ENCODE results near the gene BRPF3. TPM values are rescaled to one million over a fixed set of nuclear protein-coding genes. Genes with fewer than 3 reads are reported as not detected.

Gene BRPF3
- total and polyA plus RNA-seq, 3 donors from 2014 or later, result 70.5 to 104 (median 102) TPM

DNA sequence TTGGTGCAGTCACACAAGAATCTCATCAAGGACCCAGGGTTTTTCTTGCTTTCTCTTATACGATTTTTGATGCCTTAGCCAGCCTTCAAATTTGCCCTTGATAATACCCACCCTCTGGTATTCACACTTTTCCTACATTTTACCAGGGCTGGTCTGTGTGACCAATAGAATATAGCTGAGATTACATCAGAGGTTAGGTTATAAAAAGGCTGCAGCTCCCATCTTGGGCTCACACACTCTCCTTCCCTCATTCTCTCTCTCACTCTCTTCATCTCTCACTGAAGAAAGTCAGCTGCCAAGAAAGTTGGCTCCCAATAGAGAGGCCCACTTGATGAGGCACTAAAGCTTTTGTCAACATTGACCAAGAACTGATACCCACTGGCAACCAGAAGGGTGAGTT is 69.2 kb downstream of the BRPF3 start:
- no peaks in the 10 kb centered on the region for H3K27me3 ChIP-seq
- 77 to 89% methylated on average over 1 of the region's 1 CpG for WGBS, 2 donors
- DNase-seq, result no peak
- no peak overlapping the region for H3K27ac ChIP-seq
- H3K4me1 ChIP-seq, result peaks cover 18% of the 10 kb centered on the region
- intact Hi-C loops (cut with DNase I; ENCODE audit: low total_unique reads), result no loop called here
- H3K4me3 ChIP-seq, result no peak overlapping the region
- no peaks in the 10 kb centered on the region for H3K36me3 ChIP-seq (ENCODE audit: low read depth, missing control alignments)
- no peak for TF ChIP-seq POLR2A (IDR thresholded peaks at IDR 0.05)
- TF ChIP-seq, protein P1, sequence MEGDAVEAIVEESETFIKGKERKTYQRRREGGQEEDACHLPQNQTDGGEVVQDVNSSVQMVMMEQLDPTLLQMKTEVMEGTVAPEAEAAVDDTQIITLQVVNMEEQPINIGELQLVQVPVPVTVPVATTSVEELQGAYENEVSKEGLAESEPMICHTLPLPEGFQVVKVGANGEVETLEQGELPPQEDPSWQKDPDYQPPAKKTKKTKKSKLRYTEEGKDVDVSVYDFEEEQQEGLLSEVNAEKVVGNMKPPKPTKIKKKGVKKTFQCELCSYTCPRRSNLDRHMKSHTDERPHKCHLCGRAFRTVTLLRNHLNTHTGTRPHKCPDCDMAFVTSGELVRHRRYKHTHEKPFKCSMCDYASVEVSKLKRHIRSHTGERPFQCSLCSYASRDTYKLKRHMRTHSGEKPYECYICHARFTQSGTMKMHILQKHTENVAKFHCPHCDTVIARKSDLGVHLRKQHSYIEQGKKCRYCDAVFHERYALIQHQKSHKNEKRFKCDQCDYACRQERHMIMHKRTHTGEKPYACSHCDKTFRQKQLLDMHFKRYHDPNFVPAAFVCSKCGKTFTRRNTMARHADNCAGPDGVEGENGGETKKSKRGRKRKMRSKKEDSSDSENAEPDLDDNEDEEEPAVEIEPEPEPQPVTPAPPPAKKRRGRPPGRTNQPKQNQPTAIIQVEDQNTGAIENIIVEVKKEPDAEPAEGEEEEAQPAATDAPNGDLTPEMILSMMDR (IDR thresholded peaks at IDR 0.05), result no peak
- no peaks in the 10 kb centered on the region for H3K9me3 ChIP-seq

DNA sequence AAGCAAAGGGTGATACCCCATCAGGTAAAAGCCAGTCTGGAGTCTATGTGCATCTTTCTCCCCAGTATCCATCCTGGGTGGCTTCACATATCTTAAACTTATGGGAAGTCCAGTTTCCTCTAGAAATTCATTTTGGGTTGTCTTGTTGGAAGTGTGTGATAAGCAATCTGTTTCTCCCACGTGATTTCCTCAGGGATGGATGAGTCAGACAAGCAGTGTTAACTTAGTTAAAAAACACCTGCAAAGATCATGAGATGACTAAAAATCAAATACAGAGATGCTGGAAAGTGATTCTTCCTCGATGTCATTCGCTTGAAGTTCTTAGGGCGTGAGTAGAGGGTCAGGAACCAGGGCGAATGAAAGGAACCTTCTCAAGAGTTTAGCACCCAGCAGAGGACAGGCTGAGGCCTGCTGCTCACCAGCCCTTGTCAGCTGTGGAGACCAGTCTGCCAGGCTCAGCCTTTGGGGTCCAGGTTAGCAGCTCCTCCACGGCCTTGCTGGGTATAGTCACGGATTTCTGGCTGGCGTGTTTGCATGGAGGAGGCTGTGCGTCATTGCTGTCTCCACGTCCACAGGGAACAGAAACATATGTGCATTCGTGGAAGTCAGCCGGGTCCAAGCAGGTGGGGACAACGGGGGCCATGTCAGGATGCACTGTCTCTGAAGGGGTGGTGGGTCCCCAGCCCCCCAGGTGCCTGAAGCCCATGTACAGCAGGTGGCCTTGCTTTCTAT is 70.5 kb downstream of the BRPF3 start:
- no peak overlapping the region for H3K27ac ChIP-seq
- WGBS, 2 donors, result 94 to 96% methylated on average over 13 of the region's 13 CpGs
- intact Hi-C loops (cut with DNase I; ENCODE audit: low total_unique reads), result no loop called here
- DNase-seq, result no peak
- no peaks in the 10 kb centered on the region for H3K27me3 ChIP-seq
- TF ChIP-seq, protein P1 (IDR thresholded peaks at IDR 0.05), result no peak
- no peak for TF ChIP-seq POLR2A (IDR thresholded peaks at IDR 0.05)
- peaks cover 18% of the 10 kb centered on the region for H3K4me1 ChIP-seq
- H3K9me3 ChIP-seq, result no peaks in the 10 kb centered on the region
- H3K4me3 ChIP-seq, result no peak overlapping the region
- no peaks in the 10 kb centered on the region for H3K36me3 ChIP-seq (ENCODE audit: low read depth, missing control alignments)

DNA sequence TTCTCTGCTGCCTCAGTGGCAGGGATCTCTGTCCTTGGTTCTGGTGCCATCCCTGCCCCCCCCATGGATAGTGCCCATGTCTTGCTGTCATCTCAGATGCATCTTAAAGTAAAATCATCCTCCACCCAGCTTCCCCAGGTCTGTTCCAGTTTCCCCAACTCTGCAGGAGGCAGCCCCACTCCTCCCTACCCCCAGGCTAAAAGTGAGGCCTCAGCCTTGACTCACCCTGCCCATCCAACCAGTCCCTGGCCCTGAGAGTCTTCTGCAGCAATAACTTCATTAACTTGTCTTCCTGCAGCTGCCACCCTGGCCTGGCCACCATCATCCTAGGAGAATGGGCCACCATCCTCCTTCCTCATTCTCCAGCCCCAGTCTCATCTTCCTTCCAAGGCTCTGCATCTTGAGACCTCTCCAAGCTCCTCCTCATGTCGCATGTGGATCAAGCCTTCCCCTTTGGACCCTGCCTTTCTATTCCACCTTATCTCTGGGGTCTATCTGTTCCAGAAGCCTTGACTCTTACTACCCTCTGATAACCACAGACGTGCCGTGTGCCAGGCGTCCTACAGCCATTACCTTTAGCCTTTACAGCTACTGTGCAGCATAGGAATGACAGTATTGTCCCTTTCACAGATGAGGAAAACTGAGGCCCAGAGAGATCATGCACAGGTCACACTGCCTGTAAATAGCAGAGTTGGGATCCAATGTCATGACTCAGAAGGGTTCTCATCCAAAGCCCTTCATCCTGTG is 71.4 kb downstream of the BRPF3 start:
- intact Hi-C loops (cut with DNase I; ENCODE audit: low total_unique reads), result no loop called here
- 91 to 93% methylated on average over 4 of the region's 4 CpGs for WGBS, 2 donors

DNA sequence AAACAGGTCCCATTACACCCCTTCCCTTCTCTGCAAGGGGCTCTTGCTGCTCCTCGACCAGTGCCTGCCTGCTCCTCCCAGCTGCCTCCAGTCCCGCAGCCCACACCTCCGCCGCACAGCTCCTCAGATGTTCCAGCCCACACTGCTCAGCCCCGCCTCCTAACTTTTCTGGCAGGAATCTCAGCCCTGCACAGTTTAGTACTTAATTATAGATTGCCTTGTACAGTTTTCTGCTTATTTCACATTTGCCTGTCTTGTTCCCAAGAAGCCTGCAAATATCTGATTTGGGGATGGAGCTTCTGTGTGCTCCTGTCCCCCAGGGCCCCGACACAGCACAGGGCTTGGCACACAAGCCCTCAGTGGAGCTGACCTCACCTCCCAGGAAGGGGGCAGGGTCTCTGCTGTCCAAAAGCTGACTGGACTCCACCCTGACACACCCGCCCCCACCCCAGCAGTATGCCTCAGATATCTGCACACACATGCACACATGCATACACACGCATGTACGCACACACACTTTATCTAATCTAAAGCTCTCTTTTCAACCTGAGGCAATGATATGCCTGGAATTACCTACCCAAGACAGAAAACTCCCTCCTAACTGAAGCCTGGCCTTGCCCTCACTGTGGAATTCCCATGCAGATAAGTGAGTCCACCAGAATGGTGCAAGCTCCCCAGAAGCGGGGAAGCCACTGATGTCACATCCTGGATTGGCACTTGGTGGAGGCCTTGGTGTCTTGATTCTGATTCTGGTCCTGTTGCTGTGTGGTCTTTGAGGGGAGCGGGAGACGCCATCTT is 72.1 kb downstream of the BRPF3 start:
- peak; percentile 84 for DNase-seq
- Histone ChIP-seq H3K27ac (no peak overlapping the region), H3K27me3 (no peaks in the 10 kb centered on the region), H3K4me3 (no peak overlapping the region), H3K4me1 (peaks cover 18% of the 10 kb centered on the region), H3K9me3 (no peaks in the 10 kb centered on the region), H3K36me3 (ENCODE audit: low read depth, missing control alignments) (no peaks in the 10 kb centered on the region)
- intact Hi-C loops (cut with DNase I; ENCODE audit: low total_unique reads), result no loop called here
- TF ChIP-seq, protein P1 (IDR thresholded peaks at IDR 0.05), result no peak
- no peak for TF ChIP-seq POLR2A (IDR thresholded peaks at IDR 0.05)
- WGBS, 2 donors, result 49 to 68% methylated on average over 12 of the region's 12 CpGs

More for the DNA sequence above, 71.4 kb downstream of the BRPF3 start:
- Histone ChIP-seq H3K4me1 (peaks cover 18% of the 10 kb centered on the region), H3K27ac (no peak overlapping the region), H3K36me3 (ENCODE audit: low read depth, missing control alignments) (no peaks in the 10 kb centered on the region), H3K9me3 (no peaks in the 10 kb centered on the region), H3K27me3 (no peaks in the 10 kb centered on the region), H3K4me3 (no peak overlapping the region)
- no peak for DNase-seq
- no peak for TF ChIP-seq POLR2A (IDR thresholded peaks at IDR 0.05)
- TF ChIP-seq, protein P1 (IDR thresholded peaks at IDR 0.05), result no peak
